ENCODE data around the gene CARD11.

CARD11 gene

DNA sequence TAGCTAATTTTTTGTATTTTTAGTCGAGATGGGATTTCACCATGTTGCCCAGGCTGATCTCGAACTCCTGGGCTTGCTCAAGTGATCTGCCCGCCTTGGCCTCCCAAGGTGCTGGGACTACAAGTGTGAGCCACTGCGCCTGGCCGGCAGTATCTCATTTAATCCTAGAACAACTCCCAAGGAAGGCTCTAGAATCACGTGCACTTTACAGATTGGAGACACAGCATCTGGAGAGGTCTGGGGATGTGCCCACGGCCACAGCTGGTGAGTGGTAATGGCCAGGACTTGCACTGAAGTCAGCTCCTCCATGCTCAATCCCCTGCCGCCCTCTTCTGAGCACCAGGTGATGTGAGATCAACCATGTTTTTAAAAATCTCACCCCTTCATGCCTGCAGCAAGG is 43.1 kb downstream of the CARD11 start:
- H3K4me3 ChIP-seq, result no peak overlapping the region
- H3K36me3 ChIP-seq (replicated peaks), result no peaks in the 10 kb centered on the region
- no peaks in the 10 kb centered on the region for H3K4me1 ChIP-seq
- DNase-seq (ENCODE audit: low spot score in 2 of 2), result no peak
- H3K27me3 ChIP-seq (ENCODE audit: low read depth), result no peaks in the 10 kb centered on the region
- H3K9me3 ChIP-seq, result no peaks in the 10 kb centered on the region
- in situ Hi-C loops (cut with MboI; ENCODE audit: low sequenced_read_pairs), result no loop called here

DNA sequence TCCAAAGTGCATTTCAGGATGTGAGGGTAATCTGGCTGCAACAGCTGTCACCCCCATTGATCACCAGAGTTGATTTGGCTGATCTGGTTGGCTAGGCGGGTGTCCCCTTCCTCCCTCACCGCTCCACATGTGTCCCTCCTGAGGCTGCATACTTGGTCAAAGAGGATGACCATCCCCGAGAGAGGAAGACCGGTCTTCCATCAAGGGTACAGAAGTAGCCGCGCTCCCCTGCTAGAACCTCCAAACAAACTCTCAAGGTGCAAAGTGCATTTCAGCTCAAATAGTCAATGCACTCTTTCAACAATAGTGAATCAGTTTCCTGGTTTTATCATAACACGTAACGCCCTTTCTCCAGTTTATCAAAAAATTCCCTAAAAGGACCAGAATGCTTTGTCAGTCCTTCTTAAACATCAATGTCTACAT is 44.6 kb downstream of the CARD11 start:
- no peak overlapping the region for H3K4me3 ChIP-seq
- no peaks in the 10 kb centered on the region for H3K9me3 ChIP-seq
- H3K36me3 ChIP-seq (replicated peaks), result no peaks in the 10 kb centered on the region
- no peak for DNase-seq (ENCODE audit: low spot score in 2 of 2)
- H3K27me3 ChIP-seq (ENCODE audit: low read depth), result no peaks in the 10 kb centered on the region
- in situ Hi-C loops (cut with MboI; ENCODE audit: low sequenced_read_pairs), result no loop called here
- no peaks in the 10 kb centered on the region for H3K4me1 ChIP-seq

DNA sequence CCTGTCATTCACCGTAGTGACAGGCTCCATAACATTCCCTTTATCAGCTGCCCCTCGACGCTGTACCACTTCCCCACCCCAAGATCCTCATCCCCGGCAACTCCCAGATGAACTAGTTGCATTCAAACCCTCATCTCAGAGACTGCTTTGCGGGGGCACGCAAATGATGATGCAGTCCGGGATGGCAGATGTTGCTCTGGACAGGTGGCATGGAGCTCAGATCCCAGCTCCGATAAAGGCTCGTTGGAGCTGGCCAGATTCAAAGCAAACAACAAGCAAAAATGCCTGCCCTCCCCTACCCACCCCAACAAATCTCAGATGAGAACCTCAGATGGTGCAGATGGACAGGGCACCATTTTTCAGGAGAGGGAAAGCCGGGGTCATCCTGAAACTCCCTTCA is 46.7 kb downstream of the CARD11 start:
- no peak overlapping the region for H3K4me3 ChIP-seq
- DNase-seq (ENCODE audit: low spot score in 2 of 2), result no peak
- in situ Hi-C loops (cut with MboI; ENCODE audit: low sequenced_read_pairs), result no loop called here
- no peaks in the 10 kb centered on the region for H3K27me3 ChIP-seq (ENCODE audit: low read depth)
- no peaks in the 10 kb centered on the region for H3K36me3 ChIP-seq (replicated peaks)
- H3K4me1 ChIP-seq, result no peaks in the 10 kb centered on the region
- no peaks in the 10 kb centered on the region for H3K9me3 ChIP-seq

DNA sequence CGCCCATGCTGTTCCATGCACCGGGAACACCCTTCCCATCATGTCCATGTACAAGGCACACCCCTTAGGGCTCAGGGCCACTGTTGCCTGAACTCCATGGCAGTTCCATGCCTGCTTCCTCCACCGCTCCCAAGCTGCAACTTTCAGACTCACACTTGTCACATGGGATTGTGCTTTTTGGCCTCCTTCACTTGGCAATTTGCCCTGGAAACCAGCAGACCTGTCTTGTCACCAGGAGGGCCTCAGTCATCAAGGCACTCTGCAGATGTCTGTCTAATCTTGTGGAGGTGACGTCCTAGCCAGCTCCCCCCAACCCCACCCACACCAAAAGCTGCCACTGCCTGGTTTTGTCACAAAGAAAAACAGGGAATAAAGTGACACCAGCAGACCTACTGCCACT is 47.5 kb downstream of the CARD11 start:
- Histone ChIP-seq H3K4me1 (no peaks in the 10 kb centered on the region), H3K27me3 (ENCODE audit: low read depth) (no peaks in the 10 kb centered on the region), H3K4me3 (no peak overlapping the region), H3K9me3 (no peaks in the 10 kb centered on the region), H3K36me3 (replicated peaks) (no peaks in the 10 kb centered on the region)
- no peak for DNase-seq (ENCODE audit: low spot score in 2 of 2)
- in situ Hi-C loops (cut with MboI; ENCODE audit: low sequenced_read_pairs), result no loop called here

DNA sequence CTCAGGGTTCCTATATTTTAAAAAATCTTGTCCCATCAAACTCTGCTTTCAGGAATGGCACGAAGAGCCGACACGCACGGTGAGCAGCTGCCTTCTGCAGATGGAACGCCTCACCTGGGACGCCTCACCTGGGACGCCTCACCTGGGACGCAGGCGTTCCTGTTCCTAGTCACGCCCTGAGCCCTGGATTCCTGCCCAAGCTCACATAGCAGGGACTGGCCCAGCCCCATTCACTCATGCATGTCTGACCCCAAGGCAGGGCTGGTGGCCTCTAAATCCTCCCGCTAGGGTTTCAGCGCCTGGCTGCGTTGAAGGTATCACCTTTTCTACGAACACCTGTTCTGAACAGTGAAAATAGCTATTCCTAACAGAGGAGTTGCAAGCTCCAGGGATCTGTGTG is 49.8 kb downstream of the CARD11 start:
- H3K4me1 ChIP-seq, result no peaks in the 10 kb centered on the region
- in situ Hi-C loops (cut with MboI; ENCODE audit: low sequenced_read_pairs), result no loop called here
- no peak for DNase-seq (ENCODE audit: low spot score in 2 of 2)
- no peaks in the 10 kb centered on the region for H3K36me3 ChIP-seq (replicated peaks)
- H3K9me3 ChIP-seq, result no peaks in the 10 kb centered on the region
- H3K27me3 ChIP-seq (ENCODE audit: low read depth), result no peaks in the 10 kb centered on the region
- H3K4me3 ChIP-seq, result no peak overlapping the region

DNA sequence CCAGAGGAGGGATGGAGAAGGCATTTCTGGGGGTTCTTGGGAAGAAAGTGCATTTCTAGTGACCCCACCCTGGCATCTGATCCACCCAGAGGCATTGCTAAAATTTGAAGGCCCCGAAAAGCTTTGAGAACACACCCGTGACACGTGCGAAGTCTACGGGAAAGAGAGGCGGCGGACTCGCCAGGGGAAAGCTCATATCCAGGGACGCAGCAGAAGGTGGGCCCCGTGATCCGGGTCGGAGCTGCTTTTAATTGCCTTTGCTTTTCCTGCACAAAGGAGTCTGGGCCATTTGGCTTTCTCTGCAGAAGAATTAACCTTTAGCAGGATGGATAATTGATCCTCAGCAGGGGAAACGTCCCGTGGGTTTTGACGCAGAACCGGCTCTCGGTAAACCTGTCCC is 50.3 kb downstream of the CARD11 start:
- Histone ChIP-seq H3K4me1 (no peaks in the 10 kb centered on the region), H3K36me3 (replicated peaks) (no peaks in the 10 kb centered on the region), H3K4me3 (no peak overlapping the region), H3K27me3 (ENCODE audit: low read depth) (no peaks in the 10 kb centered on the region), H3K9me3 (no peaks in the 10 kb centered on the region)
- in situ Hi-C loops (cut with MboI; ENCODE audit: low sequenced_read_pairs), result no loop called here
- no peak for DNase-seq (ENCODE audit: low spot score in 2 of 2)

DNA sequence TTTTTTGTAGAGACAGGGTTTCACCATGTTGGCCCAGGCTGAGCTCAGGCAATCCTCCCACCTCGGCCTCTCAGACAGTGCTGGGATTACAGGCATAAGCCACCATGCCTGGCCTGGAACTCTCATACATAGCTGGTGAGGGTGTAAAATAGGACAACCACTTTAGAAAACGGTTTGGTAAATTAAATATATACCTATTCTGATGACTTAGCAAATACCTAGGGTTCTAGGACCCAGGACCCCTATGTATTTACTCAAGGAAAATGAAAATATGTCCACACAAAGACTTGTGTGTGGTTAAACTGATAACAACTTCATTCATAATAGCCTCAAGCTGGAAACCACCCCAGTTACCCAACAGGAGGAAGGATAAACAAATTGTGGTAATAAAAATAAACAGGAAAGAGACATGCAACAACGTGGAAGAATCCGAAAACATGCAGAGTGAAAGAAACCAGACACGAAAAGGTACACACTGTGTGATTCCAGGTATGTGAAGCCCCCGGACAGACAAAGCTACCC is 52.7 kb downstream of the CARD11 start:
- Histone ChIP-seq H3K4me1 (no peaks in the 10 kb centered on the region), H3K9me3 (no peaks in the 10 kb centered on the region), H3K36me3 (replicated peaks) (no peaks in the 10 kb centered on the region), H3K4me3 (no peak overlapping the region), H3K27me3 (ENCODE audit: low read depth) (no peaks in the 10 kb centered on the region)
- in situ Hi-C loops (cut with MboI; ENCODE audit: low sequenced_read_pairs), result no loop called here
- DNase-seq (ENCODE audit: low spot score in 2 of 2), result no peak

- Histone ChIP-seq H3K9me3 (no peaks in the 10 kb centered on the region), H3K36me3 (replicated peaks) (no peaks in the 10 kb centered on the region), H3K4me1 (no peaks in the 10 kb centered on the region), H3K4me3 (no peak overlapping the region), H3K27me3 (ENCODE audit: low read depth) (no peaks in the 10 kb centered on the region)
- in situ Hi-C loops (cut with MboI; ENCODE audit: low sequenced_read_pairs), result no loop called here
- no peak for DNase-seq (ENCODE audit: low spot score in 2 of 2)
Measured at GRCh38 chr7:2986561-2986960, 57.1 kb downstream of the CARD11 start.

- DNase-seq (ENCODE audit: low spot score in 2 of 2), result no peak
- Histone ChIP-seq H3K27me3 (ENCODE audit: low read depth) (no peaks in the 10 kb centered on the region), H3K9me3 (no peaks in the 10 kb centered on the region), H3K4me3 (no peak overlapping the region), H3K4me1 (no peaks in the 10 kb centered on the region), H3K36me3 (replicated peaks) (no peaks in the 10 kb centered on the region)
- in situ Hi-C loops (cut with MboI; ENCODE audit: low sequenced_read_pairs), result no loop called here
Measured at GRCh38 chr7:2985866-2986265, 57.8 kb downstream of the CARD11 start.

GRCh38 chr7:2984091-2984490 is 59.6 kb downstream of the CARD11 start:
- Histone ChIP-seq H3K27me3 (ENCODE audit: low read depth) (no peaks in the 10 kb centered on the region), H3K36me3 (replicated peaks) (no peaks in the 10 kb centered on the region), H3K9me3 (no peaks in the 10 kb centered on the region), H3K4me3 (no peak overlapping the region), H3K4me1 (no peaks in the 10 kb centered on the region)
- in situ Hi-C loops (cut with MboI; ENCODE audit: low sequenced_read_pairs), result no loop called here
- DNase-seq (ENCODE audit: low spot score in 2 of 2), result no peak

- Histone ChIP-seq H3K4me3 (no peak overlapping the region), H3K36me3 (replicated peaks) (no peaks in the 10 kb centered on the region), H3K4me1 (no peaks in the 10 kb centered on the region), H3K9me3 (no peaks in the 10 kb centered on the region), H3K27me3 (ENCODE audit: low read depth) (no peaks in the 10 kb centered on the region)
- no peak for DNase-seq (ENCODE audit: low spot score in 2 of 2)
- in situ Hi-C loops (cut with MboI; ENCODE audit: low sequenced_read_pairs), result no loop called here
Measured at GRCh38 chr7:2983586-2983985, 60.1 kb downstream of the CARD11 start.

DNA sequence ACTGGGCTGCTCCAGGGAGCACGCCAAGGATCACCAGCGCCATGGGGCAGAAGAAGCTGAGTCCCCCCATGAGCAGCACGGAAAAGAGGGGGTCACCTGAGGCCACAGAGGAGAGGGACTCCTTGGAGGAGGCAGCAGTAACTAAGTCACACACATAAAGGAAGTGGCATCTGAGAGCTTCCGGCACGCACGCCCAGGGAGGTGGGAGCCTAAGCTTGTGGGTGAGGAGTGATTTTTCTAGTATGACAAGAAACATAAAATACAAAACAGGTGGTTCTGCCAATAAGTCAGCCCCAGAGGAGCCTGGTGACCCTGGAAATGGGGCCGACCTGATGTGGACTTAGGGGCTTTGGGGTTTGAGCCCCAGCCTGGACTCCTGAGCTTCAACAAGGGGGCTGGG is 60.8 kb downstream of the CARD11 start:
- no peaks in the 10 kb centered on the region for H3K4me1 ChIP-seq
- in situ Hi-C loops (cut with MboI; ENCODE audit: low sequenced_read_pairs), result no loop called here
- DNase-seq (ENCODE audit: low spot score in 2 of 2), result no peak
- H3K9me3 ChIP-seq, result no peaks in the 10 kb centered on the region
- H3K27me3 ChIP-seq (ENCODE audit: low read depth), result no peaks in the 10 kb centered on the region
- H3K4me3 ChIP-seq, result no peak overlapping the region
- no peaks in the 10 kb centered on the region for H3K36me3 ChIP-seq (replicated peaks)

DNA sequence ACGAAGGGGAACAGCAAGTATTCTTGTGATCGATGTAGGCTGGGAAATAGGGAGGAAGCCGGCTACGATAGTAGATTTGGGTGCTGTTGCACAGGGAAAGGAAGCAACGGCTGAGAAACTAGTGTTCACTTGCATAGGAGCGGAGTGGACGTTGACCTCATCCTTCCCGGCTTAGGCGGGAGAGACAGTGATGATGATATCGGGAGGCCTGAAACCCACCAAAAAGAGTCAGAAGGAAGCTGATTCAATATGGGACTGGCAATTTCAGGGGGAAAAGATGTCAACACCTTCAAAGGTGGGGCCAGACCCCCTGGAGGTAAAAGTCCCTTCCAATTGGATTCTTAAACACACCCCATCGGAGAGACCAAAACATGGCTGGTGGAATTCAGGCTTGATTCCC is 61.3 kb downstream of the CARD11 start:
- DNase-seq (ENCODE audit: low spot score in 2 of 2), result no peak
- in situ Hi-C loops (cut with MboI; ENCODE audit: low sequenced_read_pairs), result no loop called here
- Histone ChIP-seq H3K4me3 (no peak overlapping the region), H3K4me1 (no peaks in the 10 kb centered on the region), H3K9me3 (no peaks in the 10 kb centered on the region), H3K27me3 (ENCODE audit: low read depth) (no peaks in the 10 kb centered on the region), H3K36me3 (replicated peaks) (no peaks in the 10 kb centered on the region)

DNA sequence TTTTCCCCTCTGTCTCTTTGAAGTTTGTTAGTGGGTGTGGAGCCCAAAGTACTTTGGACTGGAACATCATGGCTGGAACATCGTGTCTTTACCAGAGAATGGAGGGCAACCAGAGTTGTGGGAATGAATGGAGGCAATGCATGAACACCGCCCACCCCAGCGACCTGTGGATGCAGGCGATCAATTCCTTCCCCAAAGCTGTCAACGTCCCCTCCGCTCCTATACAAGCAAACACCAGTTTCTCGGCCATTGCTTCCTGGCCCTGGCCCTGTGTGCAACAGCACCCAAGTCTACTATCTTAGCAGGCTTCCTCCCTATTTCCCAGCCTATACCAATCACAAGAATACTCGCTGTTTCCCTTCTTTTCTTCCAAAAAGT is 62.6 kb downstream of the CARD11 start:
- Histone ChIP-seq H3K4me3 (no peak overlapping the region), H3K9me3 (no peaks in the 10 kb centered on the region), H3K36me3 (replicated peaks) (no peaks in the 10 kb centered on the region), H3K27me3 (ENCODE audit: low read depth) (no peaks in the 10 kb centered on the region), H3K4me1 (no peaks in the 10 kb centered on the region)
- DNase-seq (ENCODE audit: low spot score in 2 of 2), result no peak
- in situ Hi-C loops (cut with MboI; ENCODE audit: low sequenced_read_pairs), result no loop called here

- Histone ChIP-seq H3K9me3 (no peaks in the 10 kb centered on the region), H3K36me3 (replicated peaks) (no peaks in the 10 kb centered on the region), H3K27me3 (ENCODE audit: low read depth) (no peaks in the 10 kb centered on the region), H3K4me3 (no peak overlapping the region), H3K4me1 (no peaks in the 10 kb centered on the region)
- no peak for DNase-seq (ENCODE audit: low spot score in 2 of 2)
- in situ Hi-C loops (cut with MboI; ENCODE audit: low sequenced_read_pairs), result no loop called here
Measured at GRCh38 chr7:2980401-2981102, 63.1 kb downstream of the CARD11 start.

Data from HAP-1 (cell line).